GM18867 (cell line): ENCODE results near the gene NTM.
A peak's percentile ranks its signal among the peaks of the same experiment; 100 is the strongest.
"Not testable (repeated sequence)": the region's sequence is repeated elsewhere in the genome, so short reads cannot be mapped to it uniquely, and the experiment has no call there.

Source experiments
- ATAC-seq: cut with Tn5 transposase; IDR thresholded peaks from one replicate; pipeline ENCODE4 v1.9.1; 2021; ENCODE audit warnings: mild to moderate bottlenecking, moderate library complexity; ENCODE audit not compliant: unreplicated experiment

The NTM gene

DNA sequence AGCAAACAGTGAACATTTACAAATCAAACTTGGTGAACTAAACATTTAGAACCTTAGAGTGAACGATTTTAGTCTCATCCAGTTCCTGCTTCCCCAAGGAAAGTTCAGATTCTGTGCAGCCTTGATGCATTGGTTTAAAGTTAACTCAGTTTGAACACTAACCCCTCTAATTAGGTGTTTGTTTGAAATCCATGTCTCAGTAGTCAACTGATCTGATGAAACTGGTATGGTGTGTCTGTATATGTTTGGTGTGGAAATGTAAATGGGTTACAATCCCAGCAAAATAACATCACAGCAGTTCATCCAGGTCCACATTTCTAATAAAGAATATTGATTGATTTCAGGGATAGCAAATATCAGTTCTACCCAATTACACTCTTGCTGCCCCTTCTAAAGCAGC lies 532.0 kb downstream of the NTM start:
- no peak for ATAC-seq

DNA sequence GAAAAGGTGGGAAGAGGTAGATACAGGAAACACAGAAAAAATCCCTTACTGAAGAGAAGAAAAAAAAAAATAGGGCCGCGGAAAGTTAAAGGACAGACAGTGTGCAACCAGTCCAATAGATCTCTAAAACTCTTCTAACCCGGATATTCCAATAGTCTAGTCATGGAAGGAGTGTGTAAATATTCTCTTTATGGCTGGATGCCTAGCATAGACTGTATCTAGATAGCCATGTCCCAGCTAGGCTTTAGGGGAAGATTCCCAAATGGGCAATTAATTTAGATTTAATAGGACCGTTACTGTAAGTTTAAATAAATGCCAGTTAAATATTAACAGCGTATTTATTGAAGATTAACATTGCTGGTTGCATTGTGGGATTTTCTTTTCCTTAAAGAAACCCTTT lies 532.7 kb downstream of the NTM start:
- ATAC-seq = no peak

DNA sequence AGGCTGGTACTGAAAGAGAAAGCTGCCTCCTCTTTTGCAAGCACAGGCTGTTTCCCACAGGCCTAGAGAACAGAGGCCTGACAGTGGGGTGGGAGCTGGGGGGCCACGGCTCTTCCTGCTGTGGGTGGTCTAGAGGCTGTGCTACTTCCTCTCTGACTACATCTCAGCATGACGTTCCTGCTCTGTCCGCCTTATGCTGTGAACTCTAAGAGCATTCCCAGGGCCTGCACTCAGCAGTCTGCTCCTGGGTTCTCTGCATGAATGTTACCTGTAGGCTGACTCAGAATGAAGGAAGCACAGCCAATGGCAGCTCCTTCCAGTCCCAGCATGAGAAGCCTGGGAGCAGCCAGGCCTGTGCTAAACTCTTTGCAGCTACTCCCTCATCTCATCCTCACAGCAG lies 534.3 kb downstream of the NTM start:
- no peak for ATAC-seq

DNA sequence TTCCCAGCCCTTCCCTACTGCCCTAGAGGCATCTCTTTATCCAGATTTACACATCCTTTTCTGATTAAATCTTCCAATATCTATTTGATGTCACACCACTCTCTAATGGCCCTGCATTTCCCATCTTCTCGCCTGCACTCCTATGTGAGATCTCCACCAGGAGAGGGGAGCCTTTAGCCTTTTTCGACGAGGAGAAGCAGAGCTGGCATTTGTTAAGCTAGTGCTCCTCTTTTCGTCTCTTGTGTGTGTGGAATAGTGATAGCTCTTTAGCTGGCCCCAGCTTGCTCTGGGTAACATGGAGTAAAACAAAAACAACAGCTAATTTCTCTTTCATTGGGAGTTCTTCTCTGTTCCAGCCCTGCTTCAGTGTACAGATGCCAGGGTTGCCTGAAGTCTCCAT lies 536.5 kb downstream of the NTM start:
- no peak for ATAC-seq

DNA sequence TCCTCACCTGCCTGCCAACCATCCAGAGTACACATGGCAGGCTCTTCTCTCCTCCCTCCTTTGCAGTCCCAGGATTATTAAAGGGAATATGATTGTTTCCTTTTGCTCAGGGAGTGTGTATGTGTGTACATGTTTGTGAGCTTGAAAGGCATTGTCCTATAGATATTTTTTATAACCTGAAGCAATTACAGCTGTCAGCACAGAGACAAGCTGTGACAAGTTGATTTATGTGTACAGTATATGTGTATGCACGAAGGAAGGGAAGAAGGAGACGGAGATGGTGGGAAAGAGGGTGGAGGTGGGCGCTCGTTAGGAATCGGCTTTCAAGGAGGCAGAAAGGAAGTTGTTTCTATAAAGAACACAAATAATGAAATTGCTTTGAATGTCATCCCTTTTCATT lies 537.0 kb downstream of the NTM start:
- no peak for ATAC-seq

DNA sequence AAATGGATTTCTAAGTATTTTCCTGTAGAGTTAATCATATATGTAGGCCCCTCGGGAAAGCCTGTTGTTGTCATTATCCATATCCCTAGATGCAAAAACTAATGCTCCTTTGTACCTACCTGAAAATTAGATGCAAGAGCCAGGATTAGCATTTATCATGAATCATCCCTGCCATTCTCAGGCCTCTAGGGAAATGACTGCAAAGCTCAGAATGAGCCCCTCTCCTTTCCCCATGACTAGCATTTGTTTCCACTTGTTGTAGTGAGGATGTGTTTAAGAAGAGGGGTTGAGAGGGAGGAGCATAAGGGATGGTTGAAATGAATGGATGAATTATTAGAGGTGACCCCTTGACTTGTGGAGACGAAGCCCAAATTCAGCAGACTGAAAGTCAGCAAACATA lies 537.9 kb downstream of the NTM start:
- ATAC-seq = no peak

DNA sequence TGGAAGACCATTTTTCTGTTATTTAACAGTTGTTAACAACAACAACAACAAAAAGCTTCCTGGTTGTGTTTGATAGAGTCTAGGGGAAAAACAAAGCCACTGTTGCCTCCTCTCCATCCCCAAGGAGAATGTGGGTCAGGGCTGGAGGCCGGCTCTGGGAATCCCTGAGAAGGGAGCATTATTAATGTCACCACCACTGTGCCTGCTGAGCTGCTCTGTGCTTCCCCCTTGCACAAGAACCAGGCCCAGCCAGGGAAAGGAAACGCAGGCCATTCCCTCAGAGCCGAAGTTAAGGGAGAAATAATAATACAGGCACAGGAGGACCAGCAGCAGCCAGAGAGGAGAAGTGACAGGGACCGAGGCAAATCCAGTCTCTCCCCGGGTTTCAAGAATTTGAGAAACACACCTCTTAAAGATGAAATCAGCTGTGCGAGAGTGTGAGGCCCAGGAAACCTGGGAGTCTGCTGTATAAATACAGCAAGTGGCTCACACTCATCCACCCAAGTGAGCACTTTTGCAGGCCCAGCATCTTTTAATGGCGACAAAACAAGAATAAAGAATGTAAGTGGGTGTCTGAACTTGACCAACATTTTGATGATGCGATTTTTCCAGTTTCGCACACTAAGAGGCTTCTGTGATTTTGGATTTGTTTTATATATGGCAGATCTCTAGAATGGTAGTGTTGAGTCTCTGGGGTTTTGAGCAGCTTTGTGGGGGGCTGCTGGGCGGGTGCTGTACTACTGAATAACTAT lies 539.2 kb downstream of the NTM start:
- no peak for ATAC-seq

DNA sequence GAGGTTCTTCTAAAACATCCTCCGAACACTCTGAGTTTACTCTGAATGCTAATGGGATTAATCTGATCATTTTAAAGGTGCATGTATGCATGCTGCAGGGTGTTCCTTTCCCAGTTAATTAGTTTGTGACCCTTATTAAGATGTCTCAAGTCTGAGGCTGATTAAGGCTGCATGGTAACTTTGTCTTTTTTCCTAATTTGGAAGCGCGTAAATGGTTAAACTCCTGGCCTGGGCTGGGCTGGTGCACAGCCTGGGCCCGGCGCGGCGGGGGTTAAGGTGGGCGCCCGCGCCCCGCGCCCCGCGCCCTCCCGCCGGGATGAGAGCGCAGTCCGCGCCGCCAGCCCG lies 539.7 kb downstream of the NTM start:
- ATAC-seq = no peak

DNA sequence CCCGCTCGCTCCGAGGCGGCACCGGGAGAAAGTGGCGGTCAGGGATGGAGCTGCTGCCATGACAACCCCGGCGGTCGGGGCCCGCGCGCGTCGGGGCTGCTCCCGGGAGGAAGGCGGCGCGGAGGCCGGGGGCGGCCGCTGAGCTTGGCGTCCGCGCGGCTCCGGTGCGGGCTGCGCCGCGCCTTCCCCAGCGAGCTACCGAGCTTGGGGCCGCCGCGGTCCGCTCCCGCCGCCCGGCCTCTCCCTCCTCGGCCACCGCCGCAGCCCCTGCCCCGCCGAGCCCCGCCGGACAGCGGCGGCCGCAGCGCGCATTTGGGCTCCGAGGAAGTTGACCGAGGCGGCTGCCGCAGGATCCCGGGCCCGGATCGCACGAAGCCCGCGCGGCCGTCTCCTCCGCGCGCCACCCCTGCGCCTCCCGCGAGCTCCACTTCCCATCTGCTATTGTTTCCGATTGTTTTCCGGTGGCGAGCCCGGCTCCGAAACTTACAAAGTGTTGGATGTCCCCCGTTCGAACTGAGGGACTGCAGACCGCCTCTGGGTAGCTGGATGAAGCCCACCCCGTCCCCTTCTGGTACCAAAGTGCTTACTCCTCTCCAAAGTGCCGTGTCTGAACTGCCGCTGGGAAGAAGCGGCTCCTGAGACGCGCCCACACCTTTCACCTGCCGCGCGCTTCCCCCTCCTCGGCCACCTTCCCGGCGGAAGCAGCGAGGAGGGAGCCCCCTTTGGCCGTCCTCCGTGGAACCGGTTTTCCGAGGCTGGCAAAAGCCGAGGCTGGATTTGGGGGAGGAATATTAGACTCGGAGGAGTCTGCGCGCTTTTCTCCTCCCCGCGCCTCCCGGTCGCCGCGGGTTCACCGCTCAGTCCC lies 540.3 kb downstream of the NTM start:
- no peak for ATAC-seq

DNA sequence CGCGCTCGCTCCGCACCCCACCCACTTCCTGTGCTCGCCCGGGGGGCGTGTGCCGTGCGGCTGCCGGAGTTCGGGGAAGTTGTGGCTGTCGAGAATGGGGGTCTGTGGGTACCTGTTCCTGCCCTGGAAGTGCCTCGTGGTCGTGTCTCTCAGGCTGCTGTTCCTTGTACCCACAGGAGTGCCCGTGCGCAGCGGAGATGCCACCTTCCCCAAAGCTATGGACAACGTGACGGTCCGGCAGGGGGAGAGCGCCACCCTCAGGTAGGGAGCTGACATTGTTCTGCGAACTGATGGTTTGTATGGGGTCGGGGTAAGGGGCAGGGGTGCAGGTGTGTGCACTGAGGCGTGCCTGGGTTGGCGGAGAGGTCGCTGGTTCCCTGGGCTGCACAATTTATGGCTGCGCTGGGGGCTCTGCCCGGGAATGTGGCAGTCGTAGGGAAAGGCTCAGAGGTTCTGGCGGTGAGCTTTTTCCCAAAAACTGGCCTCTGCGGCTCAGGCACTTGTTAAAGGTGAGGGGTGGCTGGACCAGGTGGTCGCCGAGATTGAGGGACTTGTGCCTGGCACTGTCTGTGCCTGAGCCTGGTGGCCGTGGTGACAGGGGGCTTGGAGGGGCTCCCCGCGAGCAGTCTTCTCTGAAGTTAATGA lies 541.1 kb downstream of the NTM start:
- not testable (repeated sequence) for ATAC-seq

DNA sequence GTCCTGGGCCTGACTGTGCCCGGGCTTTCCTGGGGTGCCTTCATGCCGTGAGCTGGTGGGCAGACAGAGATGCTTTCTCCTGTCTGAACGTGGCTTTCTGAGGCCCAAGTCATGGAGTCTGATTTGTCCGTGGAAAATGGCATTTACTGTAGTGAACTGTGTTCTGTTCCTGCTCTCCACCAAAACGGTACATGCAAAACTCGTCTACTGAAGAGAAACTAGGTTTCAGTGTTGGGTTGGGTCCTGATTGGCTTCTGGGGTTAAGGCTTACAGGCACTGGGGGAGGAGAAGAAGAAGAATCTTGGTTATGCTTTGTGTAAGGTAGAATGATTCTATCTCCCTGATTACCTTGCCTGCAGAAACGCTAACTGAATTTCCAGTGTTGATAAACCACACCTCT lies 541.7 kb downstream of the NTM start:
- no peak for ATAC-seq

DNA sequence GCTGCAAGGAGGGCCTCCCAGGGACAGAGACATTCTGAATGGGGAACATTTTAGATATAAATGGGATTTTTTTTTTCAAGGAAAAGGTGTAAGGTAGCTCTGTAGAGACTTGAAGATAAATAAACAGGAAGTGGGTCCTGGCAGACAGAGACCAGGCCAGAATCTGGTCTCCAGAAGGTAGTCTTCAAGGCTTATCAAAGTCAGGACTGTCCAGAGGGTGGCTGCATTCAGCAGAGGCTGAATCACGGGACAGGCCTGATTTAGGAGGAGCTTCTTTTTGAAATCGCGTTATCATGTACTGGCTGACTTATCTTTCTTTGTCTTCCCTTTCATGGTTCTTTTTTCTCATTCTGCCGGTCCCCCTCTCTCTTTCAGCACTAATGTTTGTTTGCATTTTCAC lies 542.9 kb downstream of the NTM start:
- no peak for ATAC-seq

DNA sequence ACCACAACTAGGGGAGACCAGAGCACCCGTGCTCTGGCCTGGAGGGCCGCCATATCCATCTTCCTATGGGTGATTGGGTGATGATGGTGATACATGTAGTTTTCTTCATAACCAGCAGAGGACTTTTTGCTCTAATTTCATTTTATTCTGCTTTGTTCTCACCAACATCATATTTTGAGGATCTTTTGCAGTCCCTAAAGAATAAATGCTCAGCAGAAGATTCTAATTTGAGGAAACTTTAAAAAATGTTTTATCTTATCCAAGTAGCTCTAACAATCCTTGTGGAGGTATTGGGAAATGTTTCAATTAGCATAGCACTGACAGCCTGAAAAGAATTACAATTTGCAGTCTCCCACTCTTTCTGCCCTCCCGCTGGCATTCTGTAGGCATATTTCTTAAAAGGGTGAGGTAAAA lies 544.0 kb downstream of the NTM start:
- ATAC-seq = peak; percentile 46

DNA sequence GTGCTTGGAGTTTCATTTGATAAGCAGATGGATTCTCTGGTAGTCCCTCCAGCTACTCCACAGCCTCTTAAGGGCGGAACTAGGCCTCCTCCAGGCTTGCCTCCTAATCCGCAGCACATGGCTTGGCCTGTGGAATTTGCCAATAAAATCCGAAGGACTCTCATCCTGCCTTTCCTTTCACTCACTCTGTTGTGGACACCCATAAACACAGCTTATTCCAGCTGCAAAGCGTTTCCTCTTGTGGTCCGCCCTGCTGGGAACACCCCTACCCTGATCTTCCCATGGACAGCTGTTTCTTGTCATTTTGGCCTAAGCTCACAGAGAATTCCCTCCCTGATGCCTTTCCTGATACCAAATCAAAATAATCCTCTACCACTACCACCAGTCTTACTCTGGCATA lies 546.2 kb downstream of the NTM start:
- ATAC-seq = no peak

DNA sequence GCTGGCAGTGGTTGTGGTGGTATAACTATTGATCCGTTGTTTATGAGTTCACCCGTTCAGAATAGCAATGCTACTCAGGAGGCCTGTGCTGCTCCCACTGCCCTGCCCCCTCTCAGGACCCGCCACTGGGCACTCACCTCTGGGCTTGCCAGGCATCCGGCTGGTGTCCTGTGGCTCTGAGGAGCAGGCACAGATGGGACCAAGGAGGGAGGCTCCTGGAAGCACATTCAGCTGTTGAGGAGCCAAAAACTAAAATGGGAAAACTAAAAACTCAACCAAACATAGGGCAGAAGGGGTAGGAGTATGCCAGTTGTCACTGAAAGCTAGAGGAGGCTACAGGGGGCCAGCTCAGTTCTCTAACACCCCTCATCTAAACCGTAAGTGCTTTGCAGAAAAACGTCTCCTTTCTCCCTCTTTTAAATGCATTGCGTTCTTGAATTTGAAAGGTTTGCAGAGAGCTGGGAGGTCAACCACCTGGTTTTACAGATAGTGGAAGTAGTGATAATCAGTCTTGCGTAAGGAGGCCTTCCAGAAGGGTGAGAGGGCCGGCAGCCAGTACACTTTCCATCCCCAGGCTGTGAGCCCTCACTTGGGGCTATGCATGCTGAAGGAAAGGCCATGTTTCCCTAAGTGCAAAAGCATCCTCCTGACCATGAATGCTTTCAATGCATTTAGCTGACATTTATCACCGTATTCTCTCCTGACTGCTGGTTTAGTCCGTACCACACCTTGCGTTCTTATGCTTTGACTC lies 547.4 kb downstream of the NTM start:
- no peak for ATAC-seq

DNA sequence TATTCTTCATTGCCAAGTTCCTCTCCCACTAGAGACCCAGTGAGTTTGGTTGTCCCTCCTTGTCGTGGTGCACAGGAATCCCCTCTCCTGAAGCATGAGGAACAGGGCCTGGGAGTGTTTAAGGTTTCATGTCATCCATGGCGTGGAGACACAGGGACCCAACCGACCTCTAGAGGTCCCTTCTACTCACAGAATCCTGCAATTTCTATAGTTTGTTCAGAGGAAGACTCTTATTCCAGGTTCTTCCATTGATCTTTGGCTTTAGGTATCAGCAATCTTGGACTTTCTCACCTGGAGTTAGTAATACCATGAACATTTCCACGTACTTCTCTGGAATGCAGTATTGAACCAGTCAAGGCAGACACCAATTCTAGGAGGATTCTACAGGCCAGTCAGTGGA lies 548.2 kb downstream of the NTM start:
- ATAC-seq = no peak

DNA sequence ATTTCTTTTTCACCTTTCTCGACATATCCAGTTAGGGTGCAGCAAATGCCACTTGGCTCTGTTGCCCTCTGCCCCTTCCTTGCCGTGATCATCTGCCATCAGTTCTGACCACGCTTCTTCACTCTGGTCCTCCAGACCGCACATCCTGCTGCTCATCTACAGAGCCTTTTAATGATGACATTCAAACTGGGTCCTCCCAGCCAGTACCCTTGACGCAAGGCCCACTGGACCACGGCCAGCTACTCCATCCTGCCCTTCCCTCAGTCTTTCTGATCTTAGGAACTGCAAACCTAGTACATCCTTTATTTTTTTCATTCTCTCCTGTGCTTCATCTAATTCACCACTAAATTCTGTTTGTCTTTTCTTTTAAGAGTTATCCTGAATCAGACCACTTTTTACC lies 551.8 kb downstream of the NTM start:
- ATAC-seq = no peak

DNA sequence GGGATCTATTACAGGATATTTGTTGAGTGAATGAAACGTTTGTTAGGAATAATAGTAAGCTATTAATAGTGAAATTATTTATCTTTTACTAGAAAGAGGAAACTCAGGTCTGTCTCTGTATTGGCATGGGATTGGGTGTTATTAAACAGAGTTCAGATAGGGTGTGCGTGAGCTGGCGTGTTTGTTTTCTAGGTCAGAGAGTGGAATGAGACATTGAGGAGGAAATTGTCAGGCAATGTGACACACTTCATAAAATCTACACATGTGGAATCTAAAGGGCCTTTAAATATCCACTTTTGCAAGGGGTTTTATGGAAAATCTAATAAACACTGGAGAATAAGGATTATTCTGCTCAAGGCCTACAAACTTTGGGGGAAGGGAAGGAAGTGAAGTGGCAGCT lies 552.9 kb downstream of the NTM start:
- no peak for ATAC-seq

DNA sequence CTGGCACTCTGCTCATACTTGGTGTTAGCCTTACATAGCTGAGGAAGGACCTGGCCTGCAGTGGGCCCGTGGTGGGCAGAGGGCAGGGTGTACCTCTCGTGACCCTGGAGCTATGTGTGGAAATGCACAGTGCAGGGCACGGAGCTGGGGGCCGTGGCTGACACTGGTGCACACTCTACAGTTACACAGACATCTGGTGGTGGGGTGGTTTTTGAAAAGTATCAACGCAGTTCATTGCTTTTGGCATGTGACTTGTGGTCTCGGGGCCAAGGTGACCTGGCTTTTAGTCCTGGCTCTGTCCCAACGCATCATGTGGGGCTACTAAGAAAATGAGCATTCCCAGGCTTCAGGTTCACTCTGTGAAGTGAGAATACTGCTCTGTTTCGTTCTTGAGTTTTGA lies 553.6 kb downstream of the NTM start:
- peak; percentile 41 for ATAC-seq

DNA sequence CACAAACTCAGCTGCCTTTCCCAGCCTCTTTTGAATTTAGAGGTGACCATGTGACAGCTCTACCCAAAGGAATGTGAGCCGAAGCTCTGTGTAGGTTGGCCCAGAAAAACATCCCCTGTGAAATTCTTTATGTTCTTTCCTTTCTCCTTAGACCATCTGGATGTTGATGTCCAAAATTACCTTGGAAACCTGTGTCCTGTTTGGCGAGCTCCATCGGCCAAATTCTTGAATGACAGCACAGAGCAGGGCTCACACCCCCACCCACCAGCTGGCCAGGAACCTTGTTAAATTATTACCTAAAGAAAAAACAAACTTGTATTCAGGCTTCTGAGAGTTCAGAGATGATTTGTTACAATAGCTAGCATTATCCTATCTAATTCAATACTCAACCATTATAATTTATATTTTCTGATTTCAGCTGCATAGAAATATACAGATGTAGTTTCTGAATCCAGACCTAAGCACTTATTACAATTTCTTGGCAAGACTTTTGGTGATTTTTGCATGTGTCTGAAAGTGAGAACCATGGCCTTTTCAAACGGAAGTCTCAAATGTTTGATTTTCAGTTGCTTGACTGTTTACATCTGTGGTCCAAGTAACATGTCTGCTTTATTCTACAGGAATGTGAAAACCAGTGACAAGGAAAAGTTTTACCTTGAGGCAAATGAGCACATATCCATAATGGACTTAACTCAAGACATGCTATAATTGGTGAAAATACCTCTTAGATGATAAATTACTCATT lies 554.2 kb downstream of the NTM start:
- peak; percentile 71 for ATAC-seq

DNA sequence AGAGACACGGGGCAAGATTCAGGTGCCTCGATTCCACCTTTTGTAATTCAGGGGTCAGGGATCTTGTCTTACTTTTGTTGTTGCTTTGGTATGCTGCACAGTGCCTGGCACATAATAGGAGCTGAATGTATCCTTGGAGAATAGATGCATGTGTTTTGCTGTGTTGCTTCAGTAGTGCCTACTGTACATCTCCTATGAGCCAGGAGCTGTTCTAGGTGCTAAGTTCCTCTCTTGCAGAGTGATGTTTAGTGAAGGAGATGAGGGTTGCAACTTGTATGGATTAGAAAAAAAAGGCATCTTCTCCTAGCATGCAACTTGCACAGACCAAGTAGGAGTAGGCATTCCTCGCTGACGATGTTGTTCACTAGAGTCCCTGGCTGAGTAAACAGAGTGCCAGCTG lies 555.4 kb downstream of the NTM start:
- no peak for ATAC-seq
